RWPE2 (cell line): Measurements from ENCODE around the gene UGT1A4.

ENCODE experiments used
- ATAC-seq: fragments of 200-7000 bp; cut with Tn5 transposase; 3 replicates; pipeline ENCODE4 v1.9.1; 2021; ENCODE audit warnings: low read depth
- DNase-seq: peaks from one replicate; pipeline ENCODE4 v3.0.0-alpha.2; 2020; ENCODE audit warnings: low spot score
- H3K27ac ChIP-seq: fragments of 450-650 bp; 2 replicates; pipeline ENCODE4 v1.5.1; 2017; ENCODE audit warnings: mild to moderate bottlenecking; ENCODE audit not compliant: poor library complexity, severe bottlenecking
- H3K27me3 ChIP-seq: fragments of 250-450 bp; sonication (Bioruptor Pico); 2 replicates; pipeline ENCODE4 v1.5.1; 2021; ENCODE audit warnings: mild to moderate bottlenecking, moderate library complexity; ENCODE audit not compliant: insufficient read depth, poor library complexity, severe bottlenecking
- H3K36me3 ChIP-seq: fragments of 250-450 bp; sonication (Bioruptor Pico); 2 replicates; pipeline ENCODE4 v1.5.1; 2020; ENCODE audit warnings: low read depth, mild to moderate bottlenecking, moderate library complexity
- H3K4me1 ChIP-seq: fragments of 250-450 bp; sonication (Bioruptor Pico); 2 replicates; pipeline ENCODE4 v1.5.1; 2021; ENCODE audit warnings: mild to moderate bottlenecking, moderate library complexity; ENCODE audit not compliant: insufficient read depth, poor library complexity, severe bottlenecking
- H3K4me3 ChIP-seq: fragments of 250-450 bp; sonication (Bioruptor Pico); 2 replicates; pipeline ENCODE4 v1.5.1; 2021; ENCODE audit warnings: mild to moderate bottlenecking, moderate library complexity; ENCODE audit not compliant: severe bottlenecking
- H3K9me3 ChIP-seq: fragments of 250-450 bp; sonication (Bioruptor Pico); 2 replicates; pipeline ENCODE4 v1.5.1; 2021; ENCODE audit warnings: mild to moderate bottlenecking, moderate library complexity; ENCODE audit not compliant: severe bottlenecking
- CTCF ChIP-seq: fragments of 450-650 bp; IDR thresholded peaks from one replicate; pipeline ENCODE4 v1.5.1; 2017; ENCODE audit warnings: mild to moderate bottlenecking, moderate library complexity; ENCODE audit not compliant: poor library complexity, severe bottlenecking

The UGT1A4 gene

GRCh38 chr2:233756429-233757081, 38.0 kb downstream of the UGT1A4 start:
- no peak overlapping the region for H3K27ac ChIP-seq
- TF ChIP-seq CTCF, result no peak
- H3K9me3 ChIP-seq, result no peaks in the 10 kb centered on the region
- ATAC-seq (no peak), DNase-seq (no peak)
- no peaks in the 10 kb centered on the region for H3K27me3 ChIP-seq
- H3K36me3 ChIP-seq, result no peaks in the 10 kb centered on the region
- H3K4me1 ChIP-seq, result peaks cover 7% of the 10 kb centered on the region
- H3K4me3 ChIP-seq, result no peak overlapping the region

- H3K4me3 ChIP-seq, result no peak overlapping the region
- no peak overlapping the region for H3K27ac ChIP-seq
- no peak for ATAC-seq
Observed at GRCh38 chr2:233758141-233758540, 39.6 kb downstream of the UGT1A4 start.

GRCh38 chr2:233758849-233759248, 40.3 kb downstream of the UGT1A4 start:
- ATAC-seq, result no peak
- no peak overlapping the region for H3K27ac ChIP-seq
- no peak for TF ChIP-seq CTCF
- no peak for DNase-seq
- H3K4me1 ChIP-seq, result peaks cover 9% of the 10 kb centered on the region
- H3K4me3 ChIP-seq, result no peak overlapping the region
- no peaks in the 10 kb centered on the region for H3K27me3 ChIP-seq
- no peaks in the 10 kb centered on the region for H3K36me3 ChIP-seq
- H3K9me3 ChIP-seq, result no peaks in the 10 kb centered on the region

More at GRCh38 chr2:233758141-233758540, 39.6 kb downstream of the UGT1A4 start:
- Histone ChIP-seq H3K27me3 (no peaks in the 10 kb centered on the region), H3K9me3 (no peaks in the 10 kb centered on the region), H3K36me3 (no peaks in the 10 kb centered on the region), H3K4me1 (peaks cover 9% of the 10 kb centered on the region)
- no peak for TF ChIP-seq CTCF
- DNase-seq, result no peak

GRCh38 chr2:233760043-233760442, 41.5 kb downstream of the UGT1A4 start, which contains the start of gene UGT1A1:
Gene UGT1A1, plus strand, starts transcription at chr2:233760270. Its CDS starts 18 bp downstream, at chr2:233760288.
- Histone ChIP-seq H3K4me1 (peaks cover 13% of the 10 kb centered on the region), H3K27ac (no peak within 1 kb of the TSS)

More at GRCh38 chr2:233760043-233760442, 41.5 kb downstream of the UGT1A4 start, which contains the start of gene UGT1A1:
- H3K4me3 ChIP-seq, result no peak within 1 kb of the TSS
- DNase-seq (no peak), ATAC-seq (no peak)
- no peak for TF ChIP-seq CTCF
- no peaks in the 10 kb centered on the region for H3K27me3 ChIP-seq
- no peaks in the 10 kb centered on the region for H3K36me3 ChIP-seq
- no peaks in the 10 kb centered on the region for H3K9me3 ChIP-seq
